HG02798 (cell line): ENCODE results near the gene HMG20B.
A peak's percentile ranks its signal among the peaks of the same experiment; 100 is the strongest.

ENCODE experiments used
- ATAC-seq: cut with Tn5 transposase; IDR thresholded peaks from one replicate; pipeline ENCODE4 v1.9.1; 2021; ENCODE audit warnings: mild to moderate bottlenecking; ENCODE audit not compliant: unreplicated experiment, poor library complexity

HMG20B gene

DNA sequence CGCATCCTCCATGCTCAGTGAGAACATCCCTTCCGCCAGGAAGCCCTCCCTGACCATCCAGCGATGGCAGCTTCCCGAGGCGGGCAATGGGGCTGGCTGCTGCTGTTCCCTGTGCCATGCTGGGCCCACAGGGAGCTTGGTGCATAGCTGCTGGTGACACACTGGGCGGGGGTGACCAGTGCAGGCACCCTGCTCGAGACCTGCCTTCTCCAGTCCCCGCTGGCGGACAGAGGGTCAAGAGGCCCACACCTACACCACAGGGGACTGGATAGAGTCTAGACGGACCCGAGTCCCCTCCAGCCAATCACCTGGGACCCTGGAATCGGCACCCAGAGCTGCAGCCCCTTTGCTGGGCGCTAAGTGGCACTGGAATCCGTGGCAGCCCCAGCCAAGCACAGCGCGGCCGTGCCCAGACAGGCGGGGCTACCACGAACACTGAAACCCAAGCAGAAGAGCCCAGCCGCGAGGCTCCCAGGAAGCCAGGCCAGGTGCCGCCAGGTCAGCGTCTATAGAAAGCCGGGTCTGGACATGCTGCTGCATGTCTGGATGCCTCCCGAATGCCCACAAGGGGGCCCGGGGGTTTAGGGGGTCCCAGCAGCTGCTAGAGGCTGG lies 42.9 kb downstream of the HMG20B start:
- ATAC-seq = no peak

DNA sequence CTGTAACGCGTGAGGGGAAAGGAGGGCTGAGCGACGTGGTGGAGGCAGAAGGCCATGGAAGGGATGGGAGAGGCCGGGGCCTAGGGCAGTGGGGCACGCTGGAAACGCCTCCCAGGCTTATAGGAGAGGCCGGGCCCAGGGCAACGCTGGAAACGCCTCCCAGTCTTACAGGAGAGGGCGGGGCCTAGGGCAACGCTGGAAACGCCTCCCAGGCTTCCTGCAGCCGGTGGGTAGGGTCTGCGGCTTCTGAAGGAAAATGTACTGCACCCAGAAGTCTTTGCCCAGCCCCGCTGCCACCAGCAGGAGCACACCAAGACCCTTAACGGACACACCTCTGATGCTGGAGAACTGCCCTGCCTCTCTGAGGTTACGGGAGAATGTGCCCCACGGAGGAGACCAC lies 44.7 kb downstream of the HMG20B start:
- no peak for ATAC-seq

DNA sequence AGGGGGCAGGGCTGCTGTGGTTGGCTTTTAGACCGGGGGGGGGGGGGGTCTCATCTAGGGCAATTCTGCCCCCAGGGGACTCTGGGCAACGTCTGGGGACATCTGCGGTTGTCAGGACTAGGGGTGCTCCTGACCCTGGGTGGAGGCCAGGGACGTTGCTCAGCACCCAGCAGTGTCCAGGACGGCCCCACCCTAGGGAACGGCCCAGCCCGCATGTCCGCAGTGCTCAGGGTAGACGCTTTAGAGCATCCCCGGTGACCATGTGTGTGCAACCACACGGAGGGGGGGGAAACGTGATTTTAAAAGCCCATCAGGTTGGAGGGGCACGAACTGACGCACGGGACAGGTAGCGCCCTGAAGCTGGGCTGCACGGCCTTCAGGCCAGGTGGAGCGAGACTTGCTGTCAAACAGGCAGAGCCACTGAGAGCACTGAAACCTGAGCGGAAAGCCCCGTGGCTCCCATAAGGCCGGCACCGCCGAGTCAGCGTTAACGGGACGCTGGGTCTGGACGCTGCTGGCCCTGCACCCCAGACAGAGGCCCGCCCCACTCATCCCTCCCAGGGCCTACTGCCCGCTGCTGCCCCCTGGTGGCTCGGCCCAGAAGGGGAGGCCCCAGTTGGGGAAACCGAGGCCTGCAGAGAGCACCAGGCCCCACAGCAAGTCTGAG lies 45.5 kb downstream of the HMG20B start:
- ATAC-seq = peak; percentile 40

DNA sequence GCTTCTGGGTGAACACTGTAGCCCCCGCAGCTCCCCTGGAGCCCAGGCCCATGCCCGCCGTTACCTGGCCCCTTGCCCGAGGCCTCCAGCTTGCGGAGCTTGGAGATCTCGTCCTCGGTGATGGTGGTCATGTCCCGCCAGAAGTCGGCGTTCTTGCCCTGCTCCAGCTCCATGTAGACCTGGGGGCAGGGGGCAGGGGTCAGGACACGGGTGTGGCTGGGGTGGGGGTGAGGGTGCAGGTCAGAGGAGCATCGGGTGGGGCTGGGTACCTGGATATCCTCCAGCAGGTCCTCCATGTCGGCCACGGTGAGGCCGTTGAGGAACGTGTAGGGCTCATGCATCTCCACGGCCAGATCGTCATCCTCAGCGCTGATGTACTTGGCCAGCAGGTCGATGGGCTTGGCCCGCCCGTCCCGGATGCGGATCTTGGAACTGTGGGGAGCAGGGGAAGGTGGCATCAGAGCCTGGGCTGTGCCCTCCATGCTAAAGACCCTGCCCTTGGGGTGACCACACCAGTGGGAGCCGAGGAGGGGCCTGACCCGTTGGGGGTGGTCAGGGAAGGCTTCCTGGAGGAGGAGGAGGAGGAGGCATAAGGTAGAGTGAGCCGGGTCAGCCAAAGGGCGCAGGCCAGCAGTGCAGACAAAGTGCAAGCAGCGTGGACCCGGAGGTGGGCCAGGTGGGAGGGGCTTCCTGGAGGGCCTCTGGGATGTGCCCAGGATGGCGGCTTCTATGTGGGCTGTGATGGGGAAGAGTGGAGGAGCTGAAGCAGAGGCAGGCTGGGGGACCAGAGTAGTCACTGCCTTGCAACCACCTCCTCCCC lies 46.3 kb downstream of the HMG20B start:
- ATAC-seq = no peak

DNA sequence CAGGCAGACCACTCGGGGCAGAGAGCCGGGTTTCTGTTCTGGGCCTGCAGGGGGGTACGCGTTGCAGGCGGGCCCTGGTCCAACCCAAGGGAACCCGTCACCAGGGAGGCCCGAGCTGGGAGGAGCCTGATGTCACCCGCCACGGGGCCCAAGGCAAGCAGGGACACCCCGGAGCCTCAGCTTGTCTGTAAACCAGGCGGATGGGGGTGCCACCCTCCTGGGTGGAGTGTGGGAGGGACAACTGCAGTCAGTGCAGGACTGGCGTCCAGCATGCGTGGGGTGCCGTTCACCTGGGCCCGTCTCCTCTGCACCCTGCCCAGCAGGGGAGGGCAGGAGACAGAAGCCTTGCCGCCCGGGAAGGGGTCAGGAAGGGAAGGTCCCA lies 46.9 kb downstream of the HMG20B start:
- no peak for ATAC-seq

DNA sequence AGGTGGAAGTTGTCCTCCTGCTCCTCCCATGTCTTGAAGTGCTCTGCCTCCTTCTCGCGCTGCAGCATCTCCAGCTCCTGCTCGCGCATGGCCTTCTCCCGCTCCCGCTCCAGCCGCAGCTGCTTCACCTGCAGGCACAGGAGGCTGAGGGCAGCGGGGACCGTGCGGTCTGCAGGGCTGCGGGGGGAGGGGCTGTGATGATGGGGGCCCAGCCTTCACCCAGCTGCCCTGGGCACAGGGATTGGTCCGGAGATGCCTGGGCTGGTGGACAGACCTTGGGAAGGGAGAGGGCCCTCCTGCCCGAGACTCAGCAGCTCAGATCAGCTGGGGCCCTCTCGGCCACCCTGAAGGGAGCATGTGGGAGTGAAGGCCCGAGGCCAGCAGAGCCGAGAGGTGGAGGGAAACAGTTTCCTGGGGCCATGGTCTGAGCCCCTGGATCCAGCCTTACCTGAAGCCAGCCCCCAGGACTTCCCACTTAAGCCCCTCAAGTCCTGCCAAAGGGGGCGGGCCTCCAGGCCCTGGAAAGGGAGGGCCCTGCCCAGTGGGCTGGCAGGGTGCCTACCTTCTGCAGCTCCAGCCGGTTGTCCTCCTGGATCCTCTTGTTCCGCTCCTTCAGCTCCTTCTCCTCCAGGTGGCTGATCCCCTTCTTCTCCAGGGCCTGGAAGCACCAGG lies 47.5 kb downstream of the HMG20B start:
- ATAC-seq = no peak

DNA sequence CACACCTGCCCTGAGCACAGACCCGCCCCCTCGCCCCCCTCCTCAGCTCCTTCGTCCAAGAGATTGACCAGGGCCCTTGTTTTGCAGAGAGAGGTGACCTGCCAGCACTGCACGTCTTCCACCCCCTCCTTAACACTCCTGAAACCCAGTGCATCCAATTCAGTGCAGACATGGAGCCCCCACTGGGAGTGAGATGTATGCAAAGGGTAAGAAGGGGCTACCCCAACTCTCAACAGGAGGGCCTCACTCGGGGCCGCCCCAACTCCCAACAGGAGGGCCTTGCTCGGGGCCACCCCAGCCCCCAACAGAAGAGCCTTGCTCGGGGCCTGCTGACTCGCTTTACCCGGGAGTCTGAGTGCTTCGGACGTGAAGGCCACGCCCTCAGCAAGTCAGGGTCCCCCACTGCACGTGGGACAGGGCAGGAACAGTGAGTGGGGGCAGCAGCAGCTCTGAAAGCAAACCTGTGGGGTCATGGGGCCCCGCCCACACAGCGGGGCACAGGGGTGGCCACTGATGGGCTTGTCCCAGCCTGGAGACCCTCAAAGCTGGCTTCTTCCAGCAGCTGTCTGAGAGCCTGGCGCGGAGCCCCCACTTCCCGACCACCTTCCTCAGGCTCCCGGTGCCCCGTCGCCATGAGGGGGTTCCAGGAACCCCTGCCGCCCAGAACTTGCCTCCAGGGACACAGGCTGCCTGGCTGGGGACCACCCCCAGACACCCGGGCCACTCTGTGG lies 48.2 kb downstream of the HMG20B start:
- no peak for ATAC-seq

DNA sequence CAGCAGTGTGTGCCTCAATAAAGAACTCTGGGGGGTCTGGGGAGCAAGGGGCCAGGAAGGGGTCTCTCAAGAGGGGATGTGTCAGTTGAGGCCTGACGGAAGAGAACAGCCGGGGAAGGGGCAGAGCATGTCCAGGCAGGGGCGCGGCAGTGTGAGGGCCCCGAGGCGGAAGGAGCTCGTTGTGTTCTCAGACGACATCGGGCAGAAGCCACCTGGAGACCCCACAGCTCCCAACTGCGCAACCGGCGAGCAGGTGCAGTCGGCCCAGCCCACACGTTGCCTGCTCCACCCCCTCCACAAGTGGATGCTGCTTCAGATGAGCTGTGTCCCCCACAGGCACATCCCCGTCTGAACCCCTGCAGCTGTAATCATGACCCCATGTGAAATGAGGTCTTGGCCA lies 48.9 kb downstream of the HMG20B start:
- no peak for ATAC-seq

DNA sequence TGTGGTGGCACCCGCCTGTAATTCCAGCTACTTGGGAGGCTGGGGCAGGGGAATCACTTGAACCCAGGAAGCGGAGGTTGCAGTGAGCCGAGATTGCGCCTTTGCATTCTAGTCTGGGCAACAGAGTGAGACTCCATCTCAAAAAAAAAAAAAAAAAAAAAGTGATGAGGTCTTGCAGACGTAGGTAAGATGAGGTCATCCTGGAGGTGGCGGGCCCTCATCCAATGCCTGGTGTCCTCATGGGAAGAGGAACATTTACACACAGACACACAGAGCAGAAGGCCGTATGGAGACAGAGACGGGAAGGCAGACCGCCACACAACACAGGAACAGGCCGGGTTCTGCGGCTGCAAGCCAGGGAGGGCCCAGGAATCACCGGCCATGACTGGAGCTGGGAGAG lies 49.5 kb downstream of the HMG20B start:
- no peak for ATAC-seq

DNA sequence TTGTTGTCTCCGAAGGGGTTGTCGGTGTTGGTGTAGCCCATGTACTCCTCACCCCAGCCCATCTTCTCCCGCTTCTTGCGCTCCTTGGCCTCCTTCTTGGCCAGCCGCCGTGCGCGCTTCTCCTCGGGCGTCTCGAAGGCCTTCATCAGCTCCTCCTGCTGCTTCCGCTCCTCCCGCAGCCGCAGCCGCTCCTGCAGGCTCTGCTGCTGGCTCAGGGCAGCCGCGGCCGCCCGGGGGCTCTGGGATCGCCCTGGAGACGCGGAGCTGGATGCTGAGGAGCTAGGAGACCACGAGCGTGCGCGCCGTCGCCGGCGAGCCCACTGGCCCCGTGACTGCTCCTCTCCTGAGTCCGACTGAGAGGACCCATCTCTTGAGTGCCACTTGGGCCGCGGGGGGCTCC lies 51.0 kb downstream of the HMG20B start:
- no peak for ATAC-seq

DNA sequence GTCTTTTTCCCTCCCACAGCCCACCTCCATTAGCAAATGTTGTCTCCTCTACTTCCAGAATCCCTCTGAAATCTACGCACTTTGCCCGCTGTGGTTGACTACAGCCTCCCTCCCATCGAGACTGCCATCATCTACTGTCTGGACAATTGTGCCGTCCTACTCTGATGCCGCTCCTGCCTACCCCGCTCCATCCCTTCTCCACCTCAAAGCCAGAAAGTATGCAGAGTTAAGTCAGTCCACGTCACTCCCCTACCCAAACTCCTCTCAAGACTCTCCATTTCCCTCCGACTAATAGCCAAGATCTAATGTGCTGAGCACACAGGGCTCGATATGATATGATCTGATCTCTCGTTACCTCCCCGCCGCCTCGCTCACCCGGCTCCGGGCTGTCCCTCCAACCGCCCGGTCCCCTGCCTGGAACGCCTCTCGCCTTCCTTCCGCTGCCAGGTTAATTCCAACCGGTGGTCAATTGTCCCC lies 53.3 kb downstream of the HMG20B start:
- no peak for ATAC-seq

DNA sequence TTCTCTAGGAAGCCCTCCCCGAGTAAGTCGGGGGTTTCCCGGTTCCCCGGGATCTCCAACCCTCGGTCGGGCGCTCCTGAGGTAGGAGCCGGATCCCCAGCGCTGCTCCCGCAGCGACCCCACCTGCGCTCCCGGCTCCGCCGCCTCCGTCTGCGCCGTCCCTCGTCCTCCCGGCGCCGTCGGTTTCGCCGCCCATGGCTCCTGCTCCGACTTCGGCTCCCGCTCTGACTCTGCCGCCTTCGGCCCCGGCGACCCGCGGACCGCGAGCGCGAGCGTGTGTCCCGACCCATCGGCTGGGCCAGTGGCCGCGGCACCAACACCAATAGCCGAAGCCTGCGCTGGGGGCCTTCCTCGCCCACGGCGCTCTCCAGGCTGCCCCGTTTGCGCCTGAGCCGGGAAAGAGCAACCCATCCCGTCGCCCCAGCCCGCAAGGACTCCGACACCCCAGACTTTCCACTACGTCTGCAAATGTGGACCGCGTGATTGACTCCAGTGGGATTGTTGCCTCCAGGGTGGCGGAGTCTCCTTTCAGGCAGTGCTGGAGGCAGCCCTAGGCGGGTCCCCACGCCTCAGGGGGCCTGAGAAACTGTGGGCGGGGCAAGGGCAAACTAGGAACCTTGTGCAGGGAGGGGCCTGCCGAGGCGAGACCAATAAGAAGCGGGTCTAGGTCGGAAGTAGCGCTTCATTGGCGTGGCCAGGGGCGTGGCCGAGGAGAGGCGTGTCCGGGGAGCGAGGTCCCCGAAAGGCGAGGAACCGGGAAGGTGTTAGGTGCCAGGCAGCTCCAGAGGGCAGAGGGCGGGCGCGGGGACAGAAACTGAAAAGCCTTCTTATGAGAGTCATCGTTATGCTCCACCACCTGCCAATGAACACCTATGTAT lies 54.0 kb downstream of the HMG20B start, which contains the start of gene CACTIN:
CACTIN (minus strand) TSS at position 318 of the 878 bp plus-strand sequence; CDS start at position 290, 28 bp downstream.
- ATAC-seq = peak; percentile 93

DNA sequence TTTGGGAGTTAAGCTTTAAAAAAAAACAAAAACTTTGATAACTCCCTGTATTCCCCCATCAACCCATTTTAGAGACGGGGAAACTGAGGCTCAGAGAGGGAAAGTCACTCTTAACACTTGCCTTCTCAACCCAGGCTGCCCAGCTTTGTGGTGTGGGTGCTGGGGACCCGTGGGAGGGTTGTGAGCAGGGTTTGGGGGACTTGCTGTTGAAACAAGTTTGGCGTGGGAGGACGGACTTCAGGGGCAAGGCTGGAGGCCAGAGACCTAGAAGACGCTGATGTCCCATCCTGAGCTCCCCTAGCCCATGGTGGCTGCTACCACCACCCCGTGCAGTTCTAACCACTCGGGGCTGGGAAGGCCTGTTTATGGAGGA lies 54.6 kb downstream of the HMG20B start:
- no peak for ATAC-seq
